Jurkat, Clone E6-1 (cell line): ENCODE measurements around the gene OXCT1.
"Not testable (repeated sequence)": the region's sequence is repeated elsewhere in the genome, so short reads cannot be mapped to it uniquely, and the experiment has no call there.

ENCODE experiments used
- DNase-seq: peaks from one replicate; pipeline ENCODE4 v3.0.0-alpha.2; 2011; ENCODE audit warnings: low read depth, low spot score
- H3K4me3 ChIP-seq: 2 replicates; pipeline ENCODE4 v1.5.1; 2011; ENCODE audit warnings: mild to moderate bottlenecking, low read length, control low read depth, moderate library complexity

The OXCT1 gene

GRCh38 chr5:41876678-41877077 is 6.5 kb upstream of the OXCT1 start:
- DNase-seq: no peak
- no peak overlapping the region for H3K4me3 ChIP-seq

GRCh38 chr5:41875121-41875520 is 4.9 kb upstream of the OXCT1 start:
- no peak for DNase-seq
- H3K4me3 ChIP-seq: no peak overlapping the region

- H3K4me3 ChIP-seq: no peak overlapping the region
- no peak for DNase-seq
Observed at GRCh38 chr5:41874512-41875060, 4.4 kb upstream of the OXCT1 start.

- no peak for DNase-seq
- H3K4me3 ChIP-seq: no peak overlapping the region
Observed at GRCh38 chr5:41871852-41872251, 1.6 kb upstream of the OXCT1 start.

GRCh38 chr5:41870627-41871048 is 413 bp upstream of the OXCT1 start:
- H3K4me3 ChIP-seq: peak overlapping the region; percentile 88
- DNase-seq: no peak

- DNase-seq: no peak
- peak overlapping the region; percentile 88 for H3K4me3 ChIP-seq
Observed at GRCh38 chr5:41869151-41869723, 988 bp downstream of the OXCT1 start.

GRCh38 chr5:41863871-41864486 is 6.2 kb downstream of the OXCT1 start:
- no peak for DNase-seq
- no peak overlapping the region for H3K4me3 ChIP-seq

- DNase-seq: no peak
- H3K4me3 ChIP-seq: no peak overlapping the region
Observed at GRCh38 chr5:41858890-41859289, 11.3 kb downstream of the OXCT1 start.

GRCh38 chr5:41857989-41858388 is 12.2 kb downstream of the OXCT1 start:
- H3K4me3 ChIP-seq: no peak overlapping the region

GRCh38 chr5:41856644-41857491 is 13.4 kb downstream of the OXCT1 start:
- no peak overlapping the region for H3K4me3 ChIP-seq
- DNase-seq: peak; percentile 65

More at GRCh38 chr5:41857989-41858388, 12.2 kb downstream of the OXCT1 start:
- DNase-seq: no peak

- no peak overlapping the region for H3K4me3 ChIP-seq
- no peak for DNase-seq
Observed at GRCh38 chr5:41852293-41852692, 17.9 kb downstream of the OXCT1 start.

GRCh38 chr5:41851116-41851515 is 19.1 kb downstream of the OXCT1 start:
- H3K4me3 ChIP-seq: no peak overlapping the region
- no peak for DNase-seq

GRCh38 chr5:41848983-41849382 is 21.2 kb downstream of the OXCT1 start:
- H3K4me3 ChIP-seq: no peak overlapping the region
- DNase-seq: no peak

GRCh38 chr5:41845751-41846150 is 24.5 kb downstream of the OXCT1 start:
- not testable (repeated sequence) for H3K4me3 ChIP-seq, DNase-seq

GRCh38 chr5:41844502-41844901 is 25.7 kb downstream of the OXCT1 start:
- no peak overlapping the region for H3K4me3 ChIP-seq
- no peak for DNase-seq

GRCh38 chr5:41843456-41844370 is 26.5 kb downstream of the OXCT1 start:
- DNase-seq: peak; percentile 58
- no peak overlapping the region for H3K4me3 ChIP-seq

- DNase-seq: no peak
- no peak overlapping the region for H3K4me3 ChIP-seq
Observed at GRCh38 chr5:41842777-41843176, 27.4 kb downstream of the OXCT1 start.

GRCh38 chr5:41841325-41841724 is 28.9 kb downstream of the OXCT1 start:
- DNase-seq: no peak
- no peak overlapping the region for H3K4me3 ChIP-seq

GRCh38 chr5:41840251-41840650 is 30.0 kb downstream of the OXCT1 start:
- H3K4me3 ChIP-seq: no peak overlapping the region
- no peak for DNase-seq
